ENCODE data around the gene OPRM1.

DNA sequence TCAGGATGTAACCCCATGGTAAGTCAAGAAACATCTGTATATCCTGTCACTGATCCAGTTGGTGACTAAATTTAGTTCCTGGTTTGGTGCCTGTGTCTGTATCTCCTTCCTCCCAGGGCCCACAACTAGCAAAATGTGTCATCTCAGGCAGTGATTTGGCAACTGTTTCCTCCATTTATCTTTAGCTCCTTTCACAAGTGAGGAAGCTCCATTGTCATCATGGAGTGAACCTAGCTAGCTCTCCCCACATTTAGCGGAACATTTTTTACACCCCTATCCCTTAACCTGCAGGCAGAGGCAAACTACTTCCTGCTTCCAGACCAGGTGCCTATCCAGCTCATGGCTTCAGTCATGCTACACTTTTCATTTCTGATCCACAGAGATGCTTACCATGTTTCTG is 218.0 kb downstream of the OPRM1 start:
- no peak for TF ChIP-seq POLR2A (IDR thresholded peaks at IDR 0.05)
- TF ChIP-seq, protein P1, sequence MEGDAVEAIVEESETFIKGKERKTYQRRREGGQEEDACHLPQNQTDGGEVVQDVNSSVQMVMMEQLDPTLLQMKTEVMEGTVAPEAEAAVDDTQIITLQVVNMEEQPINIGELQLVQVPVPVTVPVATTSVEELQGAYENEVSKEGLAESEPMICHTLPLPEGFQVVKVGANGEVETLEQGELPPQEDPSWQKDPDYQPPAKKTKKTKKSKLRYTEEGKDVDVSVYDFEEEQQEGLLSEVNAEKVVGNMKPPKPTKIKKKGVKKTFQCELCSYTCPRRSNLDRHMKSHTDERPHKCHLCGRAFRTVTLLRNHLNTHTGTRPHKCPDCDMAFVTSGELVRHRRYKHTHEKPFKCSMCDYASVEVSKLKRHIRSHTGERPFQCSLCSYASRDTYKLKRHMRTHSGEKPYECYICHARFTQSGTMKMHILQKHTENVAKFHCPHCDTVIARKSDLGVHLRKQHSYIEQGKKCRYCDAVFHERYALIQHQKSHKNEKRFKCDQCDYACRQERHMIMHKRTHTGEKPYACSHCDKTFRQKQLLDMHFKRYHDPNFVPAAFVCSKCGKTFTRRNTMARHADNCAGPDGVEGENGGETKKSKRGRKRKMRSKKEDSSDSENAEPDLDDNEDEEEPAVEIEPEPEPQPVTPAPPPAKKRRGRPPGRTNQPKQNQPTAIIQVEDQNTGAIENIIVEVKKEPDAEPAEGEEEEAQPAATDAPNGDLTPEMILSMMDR (IDR thresholded peaks at IDR 0.05): no peak
- TF ChIP-seq POLR2AphosphoS5 (IDR thresholded peaks at IDR 0.05): no peak
- no peak for TF ChIP-seq EP300 (IDR thresholded peaks at IDR 0.05)

Data from gastroesophageal sphincter (tissue), 3 donors.